PC-3 (cell line): ENCODE results near the gene TACR2. TPM values are rescaled to one million over a fixed set of nuclear protein-coding genes. Genes with fewer than 3 reads are reported as not detected.

Source experiments
- ATAC-seq: fragments of 200-7000 bp; cut with Tn5 transposase; 2 replicates; pipeline ENCODE4 v1.9.1; 2020; ENCODE audit warnings: mild to moderate bottlenecking, moderate library complexity
- BruUV-seq: library from RNA; stranded (reverse); fragments of 400-500 nt; replicated peaks from 2 replicates; lab custom pipeline; 2021; lab: Mats Ljungman, UMichigan
- CTCF ChIA-PET: fragments of 300-600 bp; sonication (Branson Sonifier 250); formaldehyde crosslinking; loops from one replicate; lab custom pipeline; 2022; ENCODE audit warnings: antibody characterized with exemption; lab: Charles Lee
- POLR2A ChIA-PET: fragments of 300-600 bp; sonication (Branson Sonifier 250); formaldehyde crosslinking; loops from one replicate; lab custom pipeline; 2022; ENCODE audit warnings: antibody characterized with exemption; ENCODE audit not compliant: unreplicated experiment; lab: Charles Lee
- DNase-seq: peaks from one replicate; pipeline ENCODE4 v3.0.0-alpha.2; 2015
- H2AFZ ChIP-seq: fragments of 300-600 bp; sonication (generic); 2 replicates; pipeline ENCODE4 v1.6.0; 2016; ENCODE audit warnings: antibody characterized with exemption, low read length
- H3F3A ChIP-seq: fragments of 300-600 bp; sonication (generic); one replicate; pipeline ENCODE4 v1.6.0; 2017; ENCODE audit warnings: antibody characterized with exemption, low read length, control low read depth, mild to moderate bottlenecking; ENCODE audit not compliant: unreplicated experiment
- H3K27ac ChIP-seq: fragments of 300-600 bp; sonication (generic); 2 replicates; pipeline ENCODE4 v1.5.1; 2016; ENCODE audit warnings: mild to moderate bottlenecking, low read length
- H3K27me3 ChIP-seq: fragments of 300-600 bp; sonication (generic); 2 replicates; pipeline ENCODE4 v1.6.1; 2016; ENCODE audit warnings: low read length, mixed read lengths
- H3K36me3 ChIP-seq: fragments of 300-600 bp; sonication (generic); 2 replicates; pipeline ENCODE4 v1.6.1; 2016; ENCODE audit warnings: low read depth, mixed run types, low read length, mixed read lengths
- H3K4me1 ChIP-seq: fragments of 300-600 bp; sonication (generic); 2 replicates; pipeline ENCODE4 v1.5.1; 2016; ENCODE audit warnings: low read length; ENCODE audit not compliant: insufficient read depth
- H3K4me2 ChIP-seq: fragments of 300-600 bp; sonication (generic); 2 replicates; pipeline ENCODE4 v1.6.0; 2016; ENCODE audit warnings: low read length
- H3K4me3 ChIP-seq: fragments of 300-600 bp; sonication (generic); 2 replicates; pipeline ENCODE4 v1.5.1; 2016; ENCODE audit warnings: mild to moderate bottlenecking, low read length, mixed read lengths
- H3K79me2 ChIP-seq: fragments of 300-600 bp; sonication (generic); 2 replicates; pipeline ENCODE4 v1.6.1; 2017; ENCODE audit warnings: low read length, mixed read lengths
- H3K9ac ChIP-seq: fragments of 300-600 bp; sonication (generic); 2 replicates; pipeline ENCODE4 v1.6.0; 2016; ENCODE audit warnings: mild to moderate bottlenecking, low read length
- H3K9me2 ChIP-seq: fragments of 300-600 bp; sonication (generic); replicated peaks from 2 replicates; pipeline ENCODE4 v1.6.1; 2016; ENCODE audit warnings: mixed run types, low read length, mixed read lengths
- H3K9me3 ChIP-seq: fragments of 300-600 bp; sonication (generic); 2 replicates; pipeline ENCODE4 v1.6.1; 2016; ENCODE audit warnings: low read length, mixed read lengths
- H4K20me1 ChIP-seq: fragments of 300-600 bp; sonication (generic); 2 replicates; pipeline ENCODE4 v1.6.1; 2016; ENCODE audit warnings: low read length, mixed read lengths
- EZH2 ChIP-seq: fragments of 300-600 bp; sonication (generic); IDR thresholded peaks from one replicate; pipeline ENCODE4 v1.6.1; 2017; ENCODE audit warnings: antibody characterized with exemption, mild to moderate bottlenecking, low read length; ENCODE audit not compliant: unreplicated experiment
- EZH2phosphoT487 ChIP-seq: fragments of 300-600 bp; sonication (generic); IDR thresholded peaks from 2 replicates; pipeline ENCODE4 v1.6.1; 2018; ENCODE audit warnings: mild to moderate bottlenecking, antibody characterized with exemption, low read length, borderline replicate concordance
- intact Hi-C: fragments of 100-400 bp; cut with micrococcal nuclease; formaldehyde crosslinking; loops from 2 replicates; pipeline ENCODE4 v1.9.0; 2023
- total RNA-seq: library from RNA; depleted of rRNA; stranded (reverse); fragments of >200 nt; gene quantifications from 2 replicates; pipeline ENCODE4 v1.2.3, GENCODE V29; 2014
- TF ChIP-seq, protein P1 (sequence below): fragments of 300-600 bp; sonication (generic); conservative IDR thresholded peaks from 2 replicates; pipeline ENCODE4 v1.5.1; 2017; ENCODE audit warnings: antibody characterized with exemption, low read depth, mild to moderate bottlenecking, low read length

Gene TACR2
- total RNA-seq, 1 experiment from 2014 or later, result 0.40 TPM

DNA sequence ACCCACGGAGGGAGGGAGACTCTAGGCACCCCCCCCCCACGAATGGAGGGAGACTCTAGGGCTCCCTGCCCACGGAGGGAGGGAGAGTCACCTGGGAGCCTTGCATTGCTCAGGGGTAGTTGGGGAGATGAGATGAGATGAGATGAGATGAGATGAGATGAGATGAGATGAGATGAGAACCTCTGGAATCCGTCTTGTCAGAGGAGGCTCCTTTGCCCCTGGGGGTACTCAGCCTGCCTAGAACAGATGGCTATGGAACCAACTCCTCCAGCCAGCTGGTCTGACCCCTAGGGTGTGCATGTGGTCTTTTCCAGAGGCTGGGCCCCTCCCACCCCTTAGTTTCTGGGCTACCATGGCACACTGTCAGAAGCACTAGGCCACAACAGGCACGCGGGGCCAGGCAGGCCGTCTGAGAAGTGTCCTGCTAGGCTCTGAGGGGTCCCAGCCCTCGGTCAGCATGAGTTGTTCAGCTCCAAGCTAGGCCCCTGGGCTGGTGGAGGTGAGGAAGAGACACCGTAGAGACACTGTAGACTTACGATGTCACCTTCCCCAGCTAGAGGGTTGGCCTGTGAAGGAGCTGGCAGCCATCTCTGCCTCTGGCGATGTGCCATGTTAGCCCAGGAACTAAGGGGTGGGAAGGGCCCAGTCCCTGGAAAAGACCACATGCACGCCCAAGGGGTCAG, 43.3 kb upstream of the TACR2 start:
- ChIA-PET CTCF (no interaction called here), POLR2A (no interaction called here)
- no TSS peak for BruUV-seq
- H3K27ac ChIP-seq, result peak overlapping the region; percentile 77
- H3K36me3 ChIP-seq, result peaks cover 30% of the 10 kb centered on the region
- no peaks in the 10 kb centered on the region for H3K27me3 ChIP-seq
- ATAC-seq, result no peak
- no peak overlapping the region for H3K4me2 ChIP-seq
- no peak overlapping the region for H2AFZ ChIP-seq
- H3K9me3 ChIP-seq, result no peaks in the 10 kb centered on the region
- TF ChIP-seq EZH2phosphoT487 (no peak), EZH2 (no peak)
- TF ChIP-seq, protein P1, sequence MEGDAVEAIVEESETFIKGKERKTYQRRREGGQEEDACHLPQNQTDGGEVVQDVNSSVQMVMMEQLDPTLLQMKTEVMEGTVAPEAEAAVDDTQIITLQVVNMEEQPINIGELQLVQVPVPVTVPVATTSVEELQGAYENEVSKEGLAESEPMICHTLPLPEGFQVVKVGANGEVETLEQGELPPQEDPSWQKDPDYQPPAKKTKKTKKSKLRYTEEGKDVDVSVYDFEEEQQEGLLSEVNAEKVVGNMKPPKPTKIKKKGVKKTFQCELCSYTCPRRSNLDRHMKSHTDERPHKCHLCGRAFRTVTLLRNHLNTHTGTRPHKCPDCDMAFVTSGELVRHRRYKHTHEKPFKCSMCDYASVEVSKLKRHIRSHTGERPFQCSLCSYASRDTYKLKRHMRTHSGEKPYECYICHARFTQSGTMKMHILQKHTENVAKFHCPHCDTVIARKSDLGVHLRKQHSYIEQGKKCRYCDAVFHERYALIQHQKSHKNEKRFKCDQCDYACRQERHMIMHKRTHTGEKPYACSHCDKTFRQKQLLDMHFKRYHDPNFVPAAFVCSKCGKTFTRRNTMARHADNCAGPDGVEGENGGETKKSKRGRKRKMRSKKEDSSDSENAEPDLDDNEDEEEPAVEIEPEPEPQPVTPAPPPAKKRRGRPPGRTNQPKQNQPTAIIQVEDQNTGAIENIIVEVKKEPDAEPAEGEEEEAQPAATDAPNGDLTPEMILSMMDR, result no peak
- H3F3A ChIP-seq, result peaks cover 15% of the 10 kb centered on the region
- peaks cover 94% of the 10 kb centered on the region for H3K79me2 ChIP-seq
- H3K4me3 ChIP-seq, result no peak overlapping the region
- H3K4me1 ChIP-seq, result peaks cover 66% of the 10 kb centered on the region
- H4K20me1 ChIP-seq, result no peaks in the 10 kb centered on the region
- no peaks in the 10 kb centered on the region for H3K9me2 ChIP-seq
- no peak overlapping the region for H3K9ac ChIP-seq
- intact Hi-C loops, result no loop called here
- no peak for DNase-seq

DNA sequence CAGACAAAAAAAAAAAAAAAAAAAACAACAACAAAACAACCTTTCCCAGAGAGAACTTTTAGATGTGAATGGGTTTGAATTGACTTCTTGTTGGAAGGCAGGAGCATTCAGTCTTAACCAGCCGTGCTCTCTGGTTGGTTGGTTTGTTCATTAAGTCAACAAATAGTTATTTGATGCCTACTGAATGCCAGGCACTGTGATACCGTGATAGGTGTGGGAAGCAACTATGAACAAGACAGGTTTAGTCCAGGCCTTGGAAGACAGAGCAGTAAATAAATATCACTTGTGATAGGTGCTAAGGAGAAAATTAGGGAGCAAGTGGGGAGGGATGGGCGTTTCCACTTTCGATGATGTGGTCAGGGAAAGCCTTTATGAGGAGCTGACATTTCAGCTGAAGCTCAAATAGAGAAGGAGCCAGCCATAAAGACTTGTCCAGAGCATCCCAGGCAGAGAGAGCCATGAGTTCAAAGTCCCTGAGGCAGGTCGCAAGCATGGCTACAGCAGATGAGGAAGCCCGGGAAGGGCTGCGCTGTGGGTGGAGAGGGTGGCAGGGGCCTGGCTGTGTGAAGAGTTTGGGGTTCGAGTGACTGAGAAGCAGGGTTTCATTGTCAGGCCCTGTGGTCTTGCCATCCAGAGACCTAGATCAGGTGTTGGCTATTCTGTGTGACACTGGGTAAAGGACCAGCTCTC, 42.5 kb upstream of the TACR2 start:
- CTCF ChIA-PET, result no interaction called here

More for the DNA sequence above, 42.5 kb upstream of the TACR2 start:
- Histone ChIP-seq H3K27ac (peak overlapping the region; percentile 77), H3K36me3 (peaks cover 30% of the 10 kb centered on the region), H3K4me1 (peaks cover 63% of the 10 kb centered on the region), H3F3A (peaks cover 15% of the 10 kb centered on the region), H3K9me2 (no peaks in the 10 kb centered on the region), H3K4me2 (peak overlapping the region; percentile 72), H3K27me3 (no peaks in the 10 kb centered on the region), H2AFZ (no peak overlapping the region), H3K79me2 (peaks cover 94% of the 10 kb centered on the region), H3K9me3 (no peaks in the 10 kb centered on the region), H3K4me3 (no peak overlapping the region; the same call in 1 of the 2 replicates), H3K9ac (no peak overlapping the region), H4K20me1 (no peaks in the 10 kb centered on the region)
- TF ChIP-seq, protein P1, result no peak
- TF ChIP-seq EZH2phosphoT487, result no peak
- intact Hi-C loops, result no loop called here
- peak; percentile 58 for DNase-seq
- no TSS peak for BruUV-seq
- POLR2A ChIA-PET, result no interaction called here
- no peak for ATAC-seq
